GM21381 (cell line): Measurements from ENCODE around the gene PTPRN2.
"Not testable (repeated sequence)": the region's sequence is repeated elsewhere in the genome, so short reads cannot be mapped to it uniquely, and the experiment has no call there.

Experiments
- ATAC-seq: cut with Tn5 transposase; IDR thresholded peaks from one replicate; pipeline ENCODE4 v1.9.1; 2021; ENCODE audit warnings: mild to moderate bottlenecking, moderate library complexity; ENCODE audit not compliant: unreplicated experiment

PTPRN2 gene

GRCh38 chr7:157667261-157667660, 920.4 kb downstream of the PTPRN2 start:
- no peak for ATAC-seq

- no peak for ATAC-seq
These were observed 921.0 kb downstream of the PTPRN2 start for GRCh38 chr7:157666530-157667040.

GRCh38 chr7:157665634-157665988, 922.0 kb downstream of the PTPRN2 start:
- ATAC-seq: not testable (repeated sequence)

DNA sequence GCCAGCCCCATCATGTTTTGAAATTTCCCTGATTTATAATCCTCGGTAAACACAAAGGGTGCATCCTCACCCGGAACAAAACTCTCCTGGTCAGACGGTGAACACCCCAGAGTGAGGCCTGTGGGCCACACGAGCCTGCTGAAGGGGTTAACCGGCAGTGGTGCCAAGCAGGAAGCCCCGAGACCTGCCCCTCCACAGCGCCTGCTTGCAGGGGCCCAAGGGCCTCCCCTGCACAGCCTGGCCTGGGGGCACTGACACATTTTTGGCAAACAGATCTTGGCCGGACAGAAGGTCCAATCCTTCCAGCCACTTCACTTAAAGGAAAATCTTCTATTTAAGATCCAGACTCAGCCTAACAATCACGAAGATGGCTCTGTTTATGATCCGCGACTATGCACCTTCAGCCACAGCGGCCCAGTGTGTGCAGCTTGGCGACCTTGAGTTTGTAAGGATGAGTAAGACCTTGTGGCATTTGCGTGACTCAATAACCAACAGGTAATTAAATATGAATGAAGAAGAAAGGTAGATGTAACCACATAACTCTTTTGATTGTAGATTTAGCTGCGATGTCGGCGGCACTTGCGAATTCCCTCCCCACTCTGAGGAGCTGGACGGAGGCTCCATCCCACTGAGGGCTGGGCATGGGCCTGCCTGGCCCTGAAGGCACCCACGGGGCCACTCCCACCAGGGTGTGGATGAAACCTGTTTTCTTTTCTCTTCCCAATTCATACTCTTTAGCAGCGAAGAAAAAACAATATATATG, 922.6 kb downstream of the PTPRN2 start:
- no peak for ATAC-seq

DNA sequence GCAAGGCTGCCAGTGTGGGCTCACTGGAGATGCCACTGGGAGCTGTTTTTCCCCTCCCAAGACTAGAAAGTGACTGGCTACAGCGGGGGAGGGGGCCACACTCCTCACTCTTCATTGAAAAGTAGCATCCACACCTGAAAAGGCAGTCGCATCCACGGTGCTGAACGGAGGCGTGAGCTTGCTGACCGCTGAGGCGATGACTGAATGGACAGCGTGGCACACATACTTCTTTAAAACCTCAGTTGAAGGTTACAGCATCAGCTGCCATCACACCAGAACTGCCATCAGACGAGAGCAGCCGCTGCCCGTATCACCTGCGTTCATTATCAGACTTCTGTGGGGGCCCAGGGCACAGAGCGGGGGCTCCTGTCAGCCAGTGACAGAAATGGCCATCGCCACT, 923.6 kb downstream of the PTPRN2 start:
- ATAC-seq: no peak

- ATAC-seq: no peak
These were observed 924.5 kb downstream of the PTPRN2 start for GRCh38 chr7:157662981-157663716.

- ATAC-seq: no peak
These were observed 925.4 kb downstream of the PTPRN2 start for GRCh38 chr7:157662110-157662791.

DNA sequence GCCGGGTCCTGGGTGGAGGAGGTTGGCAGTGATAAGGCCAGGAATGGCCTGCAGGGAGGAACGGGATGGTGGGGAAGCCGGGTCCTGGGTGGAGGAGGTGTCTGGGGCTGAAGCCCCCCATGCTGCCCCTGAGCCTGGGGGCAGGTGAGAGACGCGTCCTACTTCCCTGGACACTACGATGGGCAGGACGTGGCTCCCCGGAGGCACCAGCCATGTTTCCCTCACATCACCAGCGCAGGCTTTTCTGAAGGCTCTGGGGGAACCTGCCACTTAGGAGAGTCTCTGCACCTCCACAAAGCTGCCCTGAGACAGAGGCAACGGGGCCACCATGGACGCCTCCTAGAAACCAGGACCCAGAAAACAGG, 926.0 kb downstream of the PTPRN2 start:
- no peak for ATAC-seq

- ATAC-seq: no peak
These were observed 926.5 kb downstream of the PTPRN2 start for GRCh38 chr7:157660971-157661610.

GRCh38 chr7:157658851-157659412, 928.7 kb downstream of the PTPRN2 start:
- no peak for ATAC-seq

- no peak for ATAC-seq
These were observed 929.6 kb downstream of the PTPRN2 start for GRCh38 chr7:157657741-157658740.

GRCh38 chr7:157656195-157656769, 931.3 kb downstream of the PTPRN2 start:
- no peak for ATAC-seq

- ATAC-seq: no peak
These were observed 933.3 kb downstream of the PTPRN2 start for GRCh38 chr7:157654350-157654749.

DNA sequence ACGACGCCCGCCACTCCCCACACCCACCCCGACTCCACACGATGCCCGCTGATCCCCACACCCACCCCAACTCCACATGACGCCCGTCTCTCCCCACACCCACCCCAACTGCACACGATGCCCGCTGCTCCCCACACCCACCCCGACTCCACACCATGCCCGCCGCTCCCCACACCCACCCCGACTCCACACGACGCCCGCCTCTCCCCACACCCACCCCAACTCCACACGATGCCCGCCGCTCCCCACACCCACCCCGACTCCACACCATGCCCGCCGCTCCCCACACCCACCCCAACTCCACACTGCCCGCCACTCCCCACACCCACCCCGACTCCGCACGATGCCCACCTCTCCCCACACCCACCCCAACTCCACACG, 933.8 kb downstream of the PTPRN2 start:
- ATAC-seq: no peak

DNA sequence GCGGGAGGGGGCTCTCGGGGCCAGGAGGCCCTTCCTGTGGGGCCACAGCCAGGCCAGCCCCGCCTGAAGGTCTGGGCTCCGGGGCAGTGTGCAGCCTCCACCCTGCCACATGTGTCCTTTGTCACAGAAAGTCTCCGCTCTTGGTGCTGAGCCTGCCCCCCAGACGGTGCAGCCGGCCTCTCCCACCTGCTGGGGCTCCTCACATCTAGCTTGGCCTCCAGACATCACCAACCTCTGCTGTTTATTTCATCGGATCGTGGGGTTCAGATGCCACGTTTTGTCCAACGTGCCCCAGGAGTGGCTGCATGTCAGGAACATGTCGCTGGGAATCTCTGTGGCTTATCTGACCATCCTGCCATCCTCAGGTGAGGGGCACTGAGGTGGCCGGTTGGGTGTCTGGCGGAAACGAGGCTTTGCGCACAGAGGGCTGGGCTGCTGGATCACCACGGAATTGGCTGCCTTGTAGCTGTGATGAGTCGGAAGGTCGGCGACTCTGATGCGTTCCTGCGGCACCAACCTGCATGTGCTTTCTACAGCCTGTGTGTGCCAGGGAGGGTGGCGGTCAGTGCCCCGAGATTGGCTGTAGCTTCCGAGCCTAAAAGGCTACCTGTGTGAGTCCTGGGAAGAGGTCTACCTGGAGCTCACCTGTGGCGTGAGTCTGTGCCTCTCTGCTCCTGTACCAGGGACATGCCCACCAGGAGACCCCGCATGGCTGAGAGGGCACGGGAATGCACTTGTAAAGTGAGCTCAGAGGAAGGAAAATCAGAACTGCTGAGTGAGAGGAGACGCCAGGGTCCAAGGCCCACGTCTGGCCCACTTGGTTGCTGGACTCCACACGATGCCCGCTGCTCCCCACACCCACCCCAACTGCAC, 934.4 kb downstream of the PTPRN2 start:
- ATAC-seq: no peak

- ATAC-seq: no peak
These were observed 935.3 kb downstream of the PTPRN2 start for GRCh38 chr7:157652161-157652953.

- no peak for ATAC-seq
These were observed 936.1 kb downstream of the PTPRN2 start for GRCh38 chr7:157651366-157652160.
